ENCODE results near the gene PIGL. TPM values are rescaled to one million over a fixed set of nuclear protein-coding genes. Genes with fewer than 3 reads are reported as not detected.

Gene PIGL
- total and polyA plus RNA-seq, 2 donors (not counting 1 experiment from before 2014, with no cell fraction given): 16.4 to 19.3 TPM

DNA sequence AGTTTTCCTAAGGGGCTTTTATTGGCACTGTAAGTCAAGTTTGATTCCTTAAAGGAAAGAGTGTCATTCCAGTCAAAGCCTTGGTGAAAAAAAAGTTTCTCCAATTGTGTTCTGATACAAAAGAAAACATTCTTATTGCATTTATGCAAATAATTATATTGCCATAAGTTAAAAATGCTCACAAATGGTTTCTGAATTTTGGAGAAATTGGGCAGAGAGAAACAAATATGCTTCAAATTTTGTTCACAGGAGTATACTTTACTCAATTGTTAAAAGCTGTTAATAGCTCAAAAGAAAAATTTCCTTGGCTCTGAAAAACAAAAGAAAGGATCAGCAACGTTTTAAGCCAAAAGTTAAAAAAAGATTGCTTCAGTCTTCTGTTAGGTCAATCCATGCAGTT, 60.2 kb downstream of the PIGL start:
- Histone ChIP-seq H3K27me3 (ENCODE audit: control insufficient read depth, insufficient read depth, low read length) (no peaks in the 10 kb centered on the region), H2AFZ (ENCODE audit: low read length) (no peak overlapping the region), H3K4me1 (ENCODE audit: control insufficient read depth, extremely low read depth, insufficient read depth, low read length) (peaks cover 9% of the 10 kb centered on the region), H4K20me1 (ENCODE audit: control insufficient read depth, extremely low read depth, insufficient read depth, low read length) (no peaks in the 10 kb centered on the region), H3K9ac (ENCODE audit: insufficient read depth, low read length) (no peak overlapping the region), H3K79me2 (ENCODE audit: control insufficient read depth, insufficient read depth, low read length) (no peaks in the 10 kb centered on the region), H3K36me3 (ENCODE audit: control insufficient read depth, insufficient read depth, low read length) (no peaks in the 10 kb centered on the region), H3K4me3 (replicated peaks in 1 of 4; ENCODE audit: control extremely low read depth in 1 of 4, insufficient read depth in 1 of 4, low read depth in 3 of 4, low read length in 4 of 4) (no peak overlapping the region), H3K9me3 (ENCODE audit: control insufficient read depth, insufficient read depth, low read depth, low read length) (no peaks in the 10 kb centered on the region), H3K27ac (ENCODE audit: insufficient read depth, low read length) (no peak overlapping the region), H3K4me2 (ENCODE audit: extremely low read depth, insufficient read depth, low read length) (no peak overlapping the region)
- peak in 1 of 2 donors; percentile 8 for DNase-seq (ENCODE audit: low read depth in 2 of 2)
- TF ChIP-seq EZH2 (IDR thresholded peaks at IDR 0.05; ENCODE audit: low read length, missing control alignments): no peak
- TF ChIP-seq, protein P1, sequence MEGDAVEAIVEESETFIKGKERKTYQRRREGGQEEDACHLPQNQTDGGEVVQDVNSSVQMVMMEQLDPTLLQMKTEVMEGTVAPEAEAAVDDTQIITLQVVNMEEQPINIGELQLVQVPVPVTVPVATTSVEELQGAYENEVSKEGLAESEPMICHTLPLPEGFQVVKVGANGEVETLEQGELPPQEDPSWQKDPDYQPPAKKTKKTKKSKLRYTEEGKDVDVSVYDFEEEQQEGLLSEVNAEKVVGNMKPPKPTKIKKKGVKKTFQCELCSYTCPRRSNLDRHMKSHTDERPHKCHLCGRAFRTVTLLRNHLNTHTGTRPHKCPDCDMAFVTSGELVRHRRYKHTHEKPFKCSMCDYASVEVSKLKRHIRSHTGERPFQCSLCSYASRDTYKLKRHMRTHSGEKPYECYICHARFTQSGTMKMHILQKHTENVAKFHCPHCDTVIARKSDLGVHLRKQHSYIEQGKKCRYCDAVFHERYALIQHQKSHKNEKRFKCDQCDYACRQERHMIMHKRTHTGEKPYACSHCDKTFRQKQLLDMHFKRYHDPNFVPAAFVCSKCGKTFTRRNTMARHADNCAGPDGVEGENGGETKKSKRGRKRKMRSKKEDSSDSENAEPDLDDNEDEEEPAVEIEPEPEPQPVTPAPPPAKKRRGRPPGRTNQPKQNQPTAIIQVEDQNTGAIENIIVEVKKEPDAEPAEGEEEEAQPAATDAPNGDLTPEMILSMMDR (conservative IDR thresholded peaks at IDR 0.05 in 1 of 2, IDR thresholded peaks at IDR 0.05 in 1 of 2; ENCODE audit: low read depth in 1 of 2, low read length in 2 of 2): no peak

- Histone ChIP-seq H3K4me1 (ENCODE audit: control insufficient read depth, extremely low read depth, insufficient read depth, low read length) (peaks cover 24% of the 10 kb centered on the region), H4K20me1 (ENCODE audit: control insufficient read depth, extremely low read depth, insufficient read depth, low read length) (no peaks in the 10 kb centered on the region)
Observed at GRCh38 chr17:16281351-16281750, 64.3 kb downstream of the PIGL start.

DNA sequence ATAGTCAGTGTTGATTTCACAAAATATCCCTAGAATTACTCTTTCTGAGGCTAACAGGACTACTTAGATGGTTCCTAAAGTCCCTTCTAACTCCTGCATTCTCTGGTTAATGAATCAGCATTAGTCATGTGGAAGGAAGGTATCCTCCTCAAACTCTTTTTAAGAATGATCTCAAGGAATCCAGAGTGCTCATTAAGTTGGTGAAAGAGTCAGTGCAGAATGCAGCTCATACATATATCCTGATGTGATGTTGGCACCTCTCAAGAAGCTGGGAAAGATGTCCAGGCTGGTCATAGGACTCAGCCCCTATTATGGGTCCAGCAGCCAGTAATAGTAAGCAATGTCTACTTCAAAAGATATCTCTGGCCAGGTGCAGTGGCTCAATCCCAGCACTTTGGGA, 65.5 kb downstream of the PIGL start:
- Histone ChIP-seq H3K4me2 (ENCODE audit: extremely low read depth, insufficient read depth, low read length) (peak overlapping the region; percentile 56), H3K27ac (ENCODE audit: insufficient read depth, low read length) (no peak overlapping the region)
- no peak for TF ChIP-seq EZH2 (IDR thresholded peaks at IDR 0.05; ENCODE audit: low read length, missing control alignments)
- TF ChIP-seq, protein P1 (conservative IDR thresholded peaks at IDR 0.05 in 1 of 2, IDR thresholded peaks at IDR 0.05 in 1 of 2; ENCODE audit: low read depth in 1 of 2, low read length in 2 of 2): no peak

More at GRCh38 chr17:16281351-16281750, 64.3 kb downstream of the PIGL start:
- DNase-seq (ENCODE audit: low read depth in 2 of 2): peak; percentile 86 to 96
- no peaks in the 10 kb centered on the region for H3K36me3 ChIP-seq (ENCODE audit: control insufficient read depth, insufficient read depth, low read length)
- no peaks in the 10 kb centered on the region for H3K9me3 ChIP-seq (ENCODE audit: control insufficient read depth, insufficient read depth, low read depth, low read length)
- no peak overlapping the region for H3K27ac ChIP-seq (ENCODE audit: insufficient read depth, low read length)
- TF ChIP-seq EZH2 (IDR thresholded peaks at IDR 0.05; ENCODE audit: low read length, missing control alignments): no peak
- TF ChIP-seq, protein P1 (conservative IDR thresholded peaks at IDR 0.05 in 1 of 2, IDR thresholded peaks at IDR 0.05 in 1 of 2; ENCODE audit: low read depth in 1 of 2, low read length in 2 of 2): no peak
- peak overlapping the region; percentile 37 for H3K4me2 ChIP-seq (ENCODE audit: extremely low read depth, insufficient read depth, low read length)
- H3K27me3 ChIP-seq (ENCODE audit: control insufficient read depth, insufficient read depth, low read length): no peaks in the 10 kb centered on the region
- no peaks in the 10 kb centered on the region for H3K79me2 ChIP-seq (ENCODE audit: control insufficient read depth, insufficient read depth, low read length)
- H3K9ac ChIP-seq (ENCODE audit: insufficient read depth, low read length): no peak overlapping the region
- no peak overlapping the region for H2AFZ ChIP-seq (ENCODE audit: low read length)
- no peak overlapping the region for H3K4me3 ChIP-seq (replicated peaks in 1 of 4; ENCODE audit: control extremely low read depth in 1 of 4, insufficient read depth in 1 of 4, low read depth in 3 of 4, low read length in 4 of 4)

More for the DNA sequence above, 65.5 kb downstream of the PIGL start:
- Histone ChIP-seq H3K4me3 (replicated peaks in 1 of 4; ENCODE audit: control extremely low read depth in 1 of 4, insufficient read depth in 1 of 4, low read depth in 3 of 4, low read length in 4 of 4) (no peak overlapping the region), H4K20me1 (ENCODE audit: control insufficient read depth, extremely low read depth, insufficient read depth, low read length) (no peaks in the 10 kb centered on the region), H3K27me3 (ENCODE audit: control insufficient read depth, insufficient read depth, low read length) (no peaks in the 10 kb centered on the region), H3K9me3 (ENCODE audit: control insufficient read depth, insufficient read depth, low read depth, low read length) (no peaks in the 10 kb centered on the region), H3K36me3 (ENCODE audit: control insufficient read depth, insufficient read depth, low read length) (no peaks in the 10 kb centered on the region), H2AFZ (ENCODE audit: low read length) (no peak overlapping the region), H3K9ac (ENCODE audit: insufficient read depth, low read length) (no peak overlapping the region), H3K79me2 (ENCODE audit: control insufficient read depth, insufficient read depth, low read length) (no peaks in the 10 kb centered on the region), H3K4me1 (ENCODE audit: control insufficient read depth, extremely low read depth, insufficient read depth, low read length) (peaks cover 33% of the 10 kb centered on the region)
- DNase-seq (ENCODE audit: low read depth in 2 of 2): peak; percentile 71 to 97
